ENCODE data around the gene MTERF2.
A peak's percentile ranks its signal among the peaks of the same experiment; 100 is the strongest.

Gene MTERF2

DNA sequence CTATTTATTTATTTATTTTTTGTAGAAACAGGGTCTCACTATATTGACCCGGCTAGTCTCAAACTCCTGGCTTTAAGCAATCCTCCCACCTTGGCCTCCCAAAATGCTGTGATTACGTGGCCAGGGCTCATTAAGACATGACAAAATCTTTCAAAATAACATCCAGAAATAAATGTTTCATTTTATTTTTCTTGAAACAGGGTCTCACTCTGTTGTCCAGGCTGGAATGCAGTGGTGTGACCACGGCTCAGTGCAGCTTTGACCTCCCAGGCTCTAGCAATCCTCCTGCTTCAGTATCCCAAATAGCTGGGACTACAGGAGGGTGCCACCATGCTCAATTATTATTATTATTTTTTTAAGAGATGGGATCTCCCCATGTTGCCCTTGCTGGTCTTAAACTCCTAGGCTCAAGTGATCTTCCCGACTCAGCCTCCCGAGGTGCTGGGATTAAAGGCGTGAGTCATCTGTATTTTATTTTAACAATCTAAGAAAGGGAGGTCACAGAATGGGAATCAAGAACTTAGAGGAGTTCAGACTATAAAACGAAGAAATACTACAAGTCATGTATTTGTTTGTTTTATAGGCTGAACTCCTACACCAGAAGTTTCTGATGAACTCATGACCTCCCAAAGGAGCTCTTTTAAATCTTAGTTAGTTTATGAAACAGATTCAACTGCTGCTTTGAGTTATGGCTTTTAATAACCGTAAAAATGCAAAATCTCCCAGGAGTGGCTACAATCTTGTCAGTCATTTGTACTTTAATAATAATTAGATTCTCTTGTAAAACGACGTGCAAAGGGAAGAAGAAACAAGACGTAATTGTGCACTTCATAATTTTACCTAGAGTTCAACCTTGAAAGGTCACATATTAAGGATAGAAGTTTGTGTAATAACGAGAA is 33.3 kb downstream of the MTERF2 start:
- H3K27me3 Mint-ChIP-seq, result no peaks in the 10 kb centered on the region
- DNase-seq, result no peak
- H3K9me3 Mint-ChIP-seq, result peaks cover 5% of the 10 kb centered on the region
- peaks cover 18% of the 10 kb centered on the region for H3K36me3 Mint-ChIP-seq (ENCODE audit: low read depth)
- H3K4me1 Mint-ChIP-seq (ENCODE audit: low read depth), result peaks cover 24% of the 10 kb centered on the region
- H3K27ac Mint-ChIP-seq, result no peak overlapping the region
- H3K4me3 Mint-ChIP-seq, result peak overlapping the region; percentile 99

- Mint-ChIP-seq H3K9me3 (peaks cover 5% of the 10 kb centered on the region), H3K4me1 (ENCODE audit: low read depth) (peaks cover 13% of the 10 kb centered on the region), H3K36me3 (ENCODE audit: low read depth) (peaks cover 2% of the 10 kb centered on the region), H3K4me3 (no peak overlapping the region), H3K27ac (no peak overlapping the region), H3K27me3 (no peaks in the 10 kb centered on the region)
- no peak for DNase-seq
Observed at GRCh38 chr12:106950591-106950990, 36.4 kb downstream of the MTERF2 start.

DNA sequence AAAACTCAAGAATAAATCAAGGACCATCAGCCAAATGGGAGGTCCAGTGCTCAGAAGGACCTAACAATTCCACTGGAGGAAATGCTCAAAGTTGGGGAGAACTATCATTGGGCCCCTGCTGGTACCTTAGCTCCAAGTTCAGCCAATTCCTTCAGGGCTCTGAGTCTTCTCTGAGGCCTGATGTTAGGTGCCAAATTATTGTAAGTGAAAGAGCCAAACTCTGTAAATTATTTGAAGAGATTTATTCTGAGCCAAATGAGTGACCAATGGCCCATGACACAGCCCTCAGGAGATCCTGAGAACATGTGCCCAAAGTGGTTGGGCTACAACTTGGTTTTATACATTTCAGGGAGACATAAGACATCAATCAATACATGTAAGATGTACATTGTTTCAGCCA is 39.5 kb downstream of the MTERF2 start:
- Mint-ChIP-seq H3K9me3 (peaks cover 5% of the 10 kb centered on the region), H3K4me1 (ENCODE audit: low read depth) (peaks cover 4% of the 10 kb centered on the region), H3K4me3 (no peak overlapping the region), H3K36me3 (ENCODE audit: low read depth) (no peaks in the 10 kb centered on the region), H3K27ac (no peak overlapping the region), H3K27me3 (no peaks in the 10 kb centered on the region)
- no peak for DNase-seq

DNA sequence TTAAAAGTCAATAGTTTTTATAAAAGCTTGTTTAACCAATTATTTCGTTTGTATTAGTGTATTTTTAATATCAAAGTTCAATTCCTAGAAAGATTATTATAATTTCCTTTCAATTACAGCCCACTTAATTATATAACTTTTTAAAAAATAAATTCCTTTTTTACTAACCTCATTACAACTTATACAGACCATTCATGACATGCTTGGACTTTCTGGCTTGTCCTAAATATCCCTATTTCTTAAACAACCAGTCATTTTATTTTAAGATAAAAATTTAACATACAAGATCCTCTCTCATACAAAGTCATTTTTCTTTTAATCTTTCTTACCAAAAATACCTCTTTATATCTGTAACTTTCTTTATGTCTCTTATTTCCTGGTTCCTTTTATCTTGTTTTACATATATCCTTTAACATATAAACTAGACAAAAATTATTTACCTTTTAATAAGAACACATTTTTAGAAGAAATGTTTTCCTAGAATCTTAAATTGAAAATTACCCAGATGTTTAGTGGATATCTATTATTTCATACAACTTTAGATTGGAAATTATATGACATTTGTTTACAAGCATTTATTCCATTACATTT is 41.6 kb downstream of the MTERF2 start:
- Mint-ChIP-seq H3K4me3 (no peak overlapping the region), H3K27me3 (no peaks in the 10 kb centered on the region), H3K4me1 (ENCODE audit: low read depth) (no peaks in the 10 kb centered on the region), H3K9me3 (peaks cover 5% of the 10 kb centered on the region), H3K27ac (no peak overlapping the region), H3K36me3 (ENCODE audit: low read depth) (no peaks in the 10 kb centered on the region)
- no peak for DNase-seq

- H3K36me3 Mint-ChIP-seq (ENCODE audit: low read depth), result no peaks in the 10 kb centered on the region
- H3K9me3 Mint-ChIP-seq, result no peaks in the 10 kb centered on the region
Observed at GRCh38 chr12:106942775-106943174, 44.2 kb downstream of the MTERF2 start.

GRCh38 chr12:106941481-106942156 is 45.3 kb downstream of the MTERF2 start:
- H3K4me1 Mint-ChIP-seq (ENCODE audit: low read depth), result no peaks in the 10 kb centered on the region
- H3K9me3 Mint-ChIP-seq, result no peaks in the 10 kb centered on the region
- no peaks in the 10 kb centered on the region for H3K27me3 Mint-ChIP-seq
- no peak for DNase-seq
- H3K4me3 Mint-ChIP-seq, result no peak overlapping the region
- no peaks in the 10 kb centered on the region for H3K36me3 Mint-ChIP-seq (ENCODE audit: low read depth)
- H3K27ac Mint-ChIP-seq, result no peak overlapping the region

More at GRCh38 chr12:106942775-106943174, 44.2 kb downstream of the MTERF2 start:
- no peak for DNase-seq
- H3K4me1 Mint-ChIP-seq (ENCODE audit: low read depth), result no peaks in the 10 kb centered on the region
- no peak overlapping the region for H3K4me3 Mint-ChIP-seq
- H3K27me3 Mint-ChIP-seq, result no peaks in the 10 kb centered on the region
- H3K27ac Mint-ChIP-seq, result no peak overlapping the region

GRCh38 chr12:106934277-106934676 is 52.7 kb downstream of the MTERF2 start:
- Mint-ChIP-seq H3K9me3 (no peaks in the 10 kb centered on the region), H3K4me1 (ENCODE audit: low read depth) (no peaks in the 10 kb centered on the region), H3K27ac (no peak overlapping the region), H3K4me3 (no peak overlapping the region), H3K36me3 (ENCODE audit: low read depth) (no peaks in the 10 kb centered on the region), H3K27me3 (peaks cover 17% of the 10 kb centered on the region)
- no peak for DNase-seq
